Fibroblast of the aortic adventitia (primary cell): ENCODE results near the gene MALRD1. TPM values are rescaled to one million over a fixed set of nuclear protein-coding genes. Genes with fewer than 3 reads are reported as not detected.

Experiments
- DNase-seq: peaks from one replicate; pipeline ENCODE4 v3.0.0-alpha.2; 2010; ENCODE audit warnings: low read depth
- H3K4me3 ChIP-seq: 2 replicates; pipeline ENCODE4 v1.5.1; 2011; ENCODE audit warnings: low read depth, mild to moderate bottlenecking, control low read depth, low read length, moderate library complexity
- total RNA-seq: library from RNA; depleted of rRNA; stranded (reverse); fragments of >200 nt; gene quantifications from 2 replicates; pipeline ENCODE4 v1.2.3, GENCODE V29; 2012; ENCODE audit warnings: low replicate concordance
- TF ChIP-seq, protein P1 (sequence below): IDR thresholded peaks from 2 replicates; pipeline ENCODE4 v1.5.1; 2011; ENCODE audit warnings: mild to moderate bottlenecking, low read length, control low read depth, inconsistent platforms; ENCODE audit not compliant: insufficient read depth

The MALRD1 gene
- total RNA-seq, 1 donor = 0.36 TPM

GRCh38 chr10:19595212-19595845, 546.7 kb downstream of the MALRD1 start:
- no peak overlapping the region for H3K4me3 ChIP-seq
- TF ChIP-seq, protein P1, sequence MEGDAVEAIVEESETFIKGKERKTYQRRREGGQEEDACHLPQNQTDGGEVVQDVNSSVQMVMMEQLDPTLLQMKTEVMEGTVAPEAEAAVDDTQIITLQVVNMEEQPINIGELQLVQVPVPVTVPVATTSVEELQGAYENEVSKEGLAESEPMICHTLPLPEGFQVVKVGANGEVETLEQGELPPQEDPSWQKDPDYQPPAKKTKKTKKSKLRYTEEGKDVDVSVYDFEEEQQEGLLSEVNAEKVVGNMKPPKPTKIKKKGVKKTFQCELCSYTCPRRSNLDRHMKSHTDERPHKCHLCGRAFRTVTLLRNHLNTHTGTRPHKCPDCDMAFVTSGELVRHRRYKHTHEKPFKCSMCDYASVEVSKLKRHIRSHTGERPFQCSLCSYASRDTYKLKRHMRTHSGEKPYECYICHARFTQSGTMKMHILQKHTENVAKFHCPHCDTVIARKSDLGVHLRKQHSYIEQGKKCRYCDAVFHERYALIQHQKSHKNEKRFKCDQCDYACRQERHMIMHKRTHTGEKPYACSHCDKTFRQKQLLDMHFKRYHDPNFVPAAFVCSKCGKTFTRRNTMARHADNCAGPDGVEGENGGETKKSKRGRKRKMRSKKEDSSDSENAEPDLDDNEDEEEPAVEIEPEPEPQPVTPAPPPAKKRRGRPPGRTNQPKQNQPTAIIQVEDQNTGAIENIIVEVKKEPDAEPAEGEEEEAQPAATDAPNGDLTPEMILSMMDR = no peak
- DNase-seq = no peak

DNA sequence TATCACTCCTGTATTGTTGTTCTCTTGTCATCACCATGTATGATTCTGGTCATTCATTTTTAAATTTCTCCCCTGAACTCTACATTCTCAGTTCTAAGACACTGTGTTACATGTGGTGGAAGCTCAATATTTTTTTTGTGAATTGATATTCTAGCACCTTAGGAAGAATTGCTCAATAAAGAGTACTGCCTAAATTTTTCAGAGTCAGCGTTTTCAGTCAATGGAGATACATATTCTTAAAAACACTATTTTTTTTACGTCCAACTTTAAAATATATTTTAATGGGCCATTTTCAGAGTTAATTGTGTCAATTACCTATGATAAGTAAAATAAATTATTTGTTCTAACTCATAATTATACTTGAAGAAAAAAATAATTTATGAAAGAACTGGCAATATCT, 557.2 kb downstream of the MALRD1 start:
- H3K4me3 ChIP-seq = no peak overlapping the region
- no peak for DNase-seq
- TF ChIP-seq, protein P1 = no peak

- TF ChIP-seq, protein P1 = no peak
- DNase-seq = no peak
- H3K4me3 ChIP-seq = no peak overlapping the region
Measured at GRCh38 chr10:19606968-19607367, 558.4 kb downstream of the MALRD1 start.

DNA sequence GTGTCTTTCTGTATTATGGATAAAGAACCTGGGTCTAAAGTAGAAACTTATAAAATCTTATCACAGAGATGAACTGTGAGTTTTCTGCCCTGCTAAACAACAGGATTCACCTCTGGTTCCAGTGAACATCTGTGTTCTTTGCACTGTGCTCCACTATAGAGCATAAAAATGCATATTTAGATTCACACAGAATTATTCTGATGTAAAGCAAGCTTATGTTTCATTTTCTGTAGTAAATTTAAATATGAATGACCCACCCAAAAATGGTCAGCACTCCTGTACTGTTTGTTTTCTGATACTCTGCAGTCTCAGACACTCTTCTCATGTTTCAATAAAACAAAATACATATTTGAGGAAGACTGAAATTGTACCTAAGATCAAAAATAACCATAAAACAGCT, 563.2 kb downstream of the MALRD1 start:
- TF ChIP-seq, protein P1 = no peak
- DNase-seq = no peak
- H3K4me3 ChIP-seq = no peak overlapping the region

DNA sequence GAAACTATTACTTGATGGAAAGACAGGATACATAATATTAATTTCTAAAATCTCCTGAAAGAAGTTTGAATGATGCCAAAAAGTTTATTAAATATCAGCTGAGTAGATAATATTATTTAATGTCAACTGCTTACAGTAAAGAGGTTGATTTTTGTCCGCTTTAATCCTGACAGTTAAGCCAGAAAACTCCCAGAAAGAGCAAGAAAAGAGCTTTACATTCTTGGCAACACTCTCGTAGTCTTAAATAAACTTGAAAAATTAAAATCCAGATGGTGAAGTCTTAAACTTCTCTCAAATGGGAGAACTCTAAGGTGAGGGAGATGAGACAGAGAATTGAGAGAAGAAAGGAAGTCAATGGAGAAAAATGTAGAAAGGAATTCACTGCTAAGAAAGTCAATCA, 568.4 kb downstream of the MALRD1 start:
- DNase-seq = no peak
- H3K4me3 ChIP-seq = no peak overlapping the region
- TF ChIP-seq, protein P1 = no peak

DNA sequence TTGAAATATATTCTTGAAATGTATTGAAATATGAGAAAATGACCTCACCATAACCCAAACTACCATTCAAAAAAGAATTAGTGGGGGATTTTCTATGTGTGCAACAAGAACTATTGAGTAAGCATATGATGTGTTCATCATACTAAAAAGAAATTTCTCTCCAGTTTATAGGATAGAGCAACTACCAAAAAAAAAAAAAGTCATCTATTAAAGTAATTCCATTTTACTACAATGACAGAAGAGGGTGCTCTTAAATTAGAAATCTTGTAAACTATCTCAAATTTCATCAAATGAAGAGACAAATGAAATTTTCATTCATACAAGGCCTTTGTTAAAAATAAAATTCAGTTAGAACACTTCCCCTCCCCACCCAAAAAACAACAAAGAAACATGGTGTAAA, 572.2 kb downstream of the MALRD1 start:
- DNase-seq = peak; percentile 9
- H3K4me3 ChIP-seq = no peak overlapping the region
- TF ChIP-seq, protein P1 = no peak

GRCh38 chr10:19623321-19623720, 574.7 kb downstream of the MALRD1 start:
- H3K4me3 ChIP-seq = no peak overlapping the region

More at GRCh38 chr10:19623321-19623720, 574.7 kb downstream of the MALRD1 start:
- DNase-seq = no peak
- TF ChIP-seq, protein P1 = no peak
